HG03571 (cell line): ENCODE measurements around the gene RXFP4.

Experiments used
- ATAC-seq: cut with Tn5 transposase; IDR thresholded peaks from one replicate; pipeline ENCODE4 v1.9.1; 2021; ENCODE audit not compliant: unreplicated experiment

RXFP4 gene

DNA sequence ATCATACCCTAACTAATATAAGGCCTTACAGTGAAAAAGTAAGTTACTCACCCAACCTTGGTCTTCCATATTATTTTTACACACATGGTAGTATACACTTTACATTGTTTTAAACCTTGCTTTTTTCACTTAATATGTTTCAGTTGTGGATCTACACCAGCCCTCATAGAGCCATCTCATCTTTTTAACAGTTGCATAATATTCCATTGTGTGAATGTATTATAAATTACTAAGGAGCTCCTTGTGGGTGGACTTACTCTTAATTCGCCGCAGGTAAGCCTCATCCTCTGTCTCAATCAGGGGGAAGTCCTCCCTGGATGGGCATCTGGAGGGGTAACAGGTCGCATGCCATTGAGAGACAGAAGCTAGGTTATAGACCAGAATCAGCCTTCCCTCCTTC is 13.2 kb downstream of the RXFP4 start:
- no peak for ATAC-seq

GRCh38 chr1:155957411-155957915 is 16.0 kb downstream of the RXFP4 start:
- no peak for ATAC-seq

- no peak for ATAC-seq
These were observed 18.8 kb downstream of the RXFP4 start for GRCh38 chr1:155960081-155960745.

- ATAC-seq = no peak
These were observed 20.5 kb downstream of the RXFP4 start for GRCh38 chr1:155961937-155962336.

- ATAC-seq = no peak
These were observed 21.3 kb downstream of the RXFP4 start for GRCh38 chr1:155962599-155963211.

- ATAC-seq = no peak
These were observed 22.8 kb downstream of the RXFP4 start for GRCh38 chr1:155964193-155964592.

GRCh38 chr1:155966135-155966534 is 24.7 kb downstream of the RXFP4 start:
- no peak for ATAC-seq

DNA sequence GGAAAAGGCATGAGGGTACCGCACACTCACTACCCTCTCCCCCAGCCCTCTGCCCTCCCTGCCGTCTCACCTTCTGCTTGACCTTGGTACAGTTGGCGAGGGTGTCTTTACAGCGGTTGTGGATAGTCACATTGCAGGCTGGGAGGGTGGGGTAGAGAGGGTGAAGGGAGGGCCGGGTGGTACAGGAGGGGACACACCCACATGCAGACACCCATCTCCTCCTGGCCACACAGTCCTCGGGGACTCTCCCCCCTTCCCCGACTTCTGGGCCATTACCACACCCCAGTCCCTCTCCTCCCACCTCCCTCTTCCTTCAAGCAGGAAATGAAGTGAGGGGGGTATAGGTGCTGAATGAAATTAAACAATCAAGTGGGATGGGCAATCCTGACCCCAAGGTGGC is 25.3 kb downstream of the RXFP4 start:
- no peak for ATAC-seq

GRCh38 chr1:155967341-155968050 is 26.1 kb downstream of the RXFP4 start:
- no peak for ATAC-seq

DNA sequence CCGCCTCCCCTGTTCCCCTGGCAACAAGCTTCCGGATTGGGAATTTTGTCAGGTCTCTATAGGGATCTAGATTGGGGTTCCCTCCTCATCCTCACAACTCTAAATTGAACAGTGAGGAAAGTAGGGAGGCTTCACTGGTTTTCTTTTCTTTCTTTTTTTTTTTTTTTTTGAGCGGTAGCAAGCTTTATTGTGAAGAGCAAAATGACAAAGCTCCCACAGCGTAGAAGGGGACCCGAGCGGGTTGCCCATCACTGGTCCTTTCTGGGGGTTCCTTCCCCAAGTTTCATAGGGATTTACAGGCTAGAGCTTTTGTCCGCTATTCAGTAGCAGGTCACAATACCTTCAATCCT is 26.6 kb downstream of the RXFP4 start:
- ATAC-seq = no peak

DNA sequence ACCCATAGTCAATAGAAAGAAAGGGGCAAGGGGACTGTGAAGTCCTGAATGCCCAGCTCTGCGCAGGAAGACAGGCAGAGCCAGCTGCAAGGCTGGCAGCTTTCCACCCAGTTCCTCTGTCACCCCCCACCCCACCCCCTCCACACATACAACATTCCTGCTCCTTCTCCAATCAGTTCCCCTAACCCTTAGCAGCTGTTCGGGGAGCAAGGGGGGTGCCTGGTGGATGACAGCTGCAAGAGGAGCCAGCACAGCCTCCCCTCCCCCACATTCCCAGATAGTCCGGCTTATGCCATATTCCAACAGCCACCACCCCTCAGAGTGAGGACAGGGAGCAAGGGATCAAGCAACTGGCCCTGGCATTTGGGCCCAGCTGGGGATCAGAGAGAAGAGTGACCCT is 27.2 kb downstream of the RXFP4 start:
- ATAC-seq = no peak

- no peak for ATAC-seq
These were observed 27.9 kb downstream of the RXFP4 start for GRCh38 chr1:155969377-155969791.

GRCh38 chr1:155970531-155971167 is 29.2 kb downstream of the RXFP4 start:
- no peak for ATAC-seq

- no peak for ATAC-seq
These were observed 30.7 kb downstream of the RXFP4 start for GRCh38 chr1:155971910-155972809.

DNA sequence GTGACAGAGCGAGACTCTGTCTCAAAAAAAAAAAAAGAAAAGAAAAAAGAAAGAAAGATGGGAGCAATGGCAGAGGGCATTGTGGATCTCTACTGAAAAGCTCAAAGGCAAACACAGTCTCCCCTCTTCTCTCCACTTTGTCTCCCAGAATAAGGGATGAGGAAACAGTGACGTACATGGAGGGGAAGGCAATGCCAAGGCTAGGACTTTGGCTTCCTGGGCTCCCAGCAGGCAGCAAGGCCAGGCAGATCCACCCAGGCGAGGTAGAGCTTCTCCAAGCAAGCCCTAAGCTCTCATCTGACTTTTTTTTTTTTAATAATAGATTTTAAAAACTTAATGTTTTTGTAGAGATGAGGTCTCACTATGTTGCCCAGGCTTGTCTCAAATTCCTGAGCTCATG is 32.3 kb downstream of the RXFP4 start:
- ATAC-seq = no peak

DNA sequence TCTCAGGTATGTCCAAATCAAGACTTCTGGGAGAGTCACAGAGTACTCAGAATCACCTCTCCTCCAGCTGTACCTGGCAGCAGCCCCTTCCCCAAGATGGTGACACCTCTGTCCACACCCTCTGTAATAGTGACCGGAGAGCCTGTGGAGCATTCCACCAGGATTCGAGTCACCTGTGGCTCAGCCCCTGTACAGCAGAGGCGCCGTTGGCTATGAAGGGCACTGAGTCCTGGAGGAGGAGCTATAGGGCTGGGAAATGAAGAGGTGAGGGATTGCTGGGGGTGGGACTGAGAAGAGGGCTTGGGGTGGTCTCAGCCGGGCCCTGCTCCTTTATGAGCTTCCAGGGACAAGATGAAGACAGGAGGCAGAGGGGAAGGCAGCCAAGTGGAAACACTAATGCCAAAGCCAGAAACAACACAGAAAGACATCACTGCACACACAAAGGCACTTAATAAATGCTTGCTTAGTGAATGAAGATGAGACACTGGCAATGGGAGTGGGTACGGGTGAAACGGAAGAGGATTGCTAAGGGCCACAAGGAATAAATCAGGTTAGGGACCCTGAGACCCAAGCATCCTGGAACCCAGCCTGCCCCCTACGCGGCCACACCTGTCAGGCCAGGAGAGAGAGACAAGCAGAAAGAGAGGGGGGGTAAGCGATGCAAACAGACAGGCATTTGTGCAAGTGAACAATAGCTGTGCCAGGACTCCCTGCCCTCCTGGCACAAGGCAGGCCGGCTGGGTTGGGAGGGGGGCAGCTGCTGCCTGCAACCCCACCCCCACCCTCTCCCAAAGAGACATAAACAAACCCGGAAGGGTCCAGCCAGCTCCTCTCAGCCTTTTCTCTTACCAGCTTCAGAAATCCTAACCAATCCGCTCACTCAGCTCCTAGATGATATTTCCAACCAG is 33.0 kb downstream of the RXFP4 start:
- no peak for ATAC-seq

DNA sequence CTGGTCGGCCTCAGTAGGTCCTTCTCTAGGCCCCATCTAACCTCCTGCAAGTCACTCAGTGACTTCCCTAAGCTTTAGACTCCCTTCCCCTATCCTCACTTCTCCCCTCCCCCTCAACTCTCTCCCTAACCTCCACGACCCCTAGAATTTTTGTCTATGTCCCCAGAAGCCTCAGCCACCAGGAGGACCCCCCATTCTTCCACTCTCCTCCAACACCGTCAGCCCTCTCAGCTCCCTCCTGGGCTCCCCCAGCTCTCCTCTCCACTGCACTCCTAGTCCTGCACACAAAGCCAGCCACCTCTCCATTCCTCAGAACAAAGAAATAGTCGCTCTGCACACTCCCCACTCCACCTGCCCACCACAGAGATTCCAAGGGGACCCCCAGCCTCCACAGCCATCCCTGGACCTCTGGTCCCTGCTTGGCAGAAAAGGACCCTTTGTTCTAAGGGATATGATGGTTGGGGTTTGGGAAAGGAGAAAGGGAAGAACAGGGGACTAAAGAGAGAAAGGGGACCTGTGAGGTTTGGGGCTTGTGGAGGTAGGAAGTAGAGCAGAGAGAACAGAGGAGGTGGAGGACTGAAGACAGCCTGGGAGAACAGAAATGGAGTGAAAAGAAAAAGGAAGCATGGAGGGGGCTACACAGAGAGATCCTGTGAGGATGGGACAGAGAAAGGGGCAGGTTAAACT is 34.1 kb downstream of the RXFP4 start:
- ATAC-seq = no peak

GRCh38 chr1:155976062-155976912 is 34.8 kb downstream of the RXFP4 start:
- ATAC-seq = no peak
